ENCODE results near the gene AQP12B.

Gene AQP12B

GRCh38 chr2:240631548-240632305, 51.0 kb downstream of the AQP12B start:
- no peak for DNase-seq

- DNase-seq, result no peak
These were observed 51.7 kb downstream of the AQP12B start for GRCh38 chr2:240630771-240631547.

- DNase-seq, result no peak
These were observed 52.5 kb downstream of the AQP12B start for GRCh38 chr2:240629968-240630770.

GRCh38 chr2:240629619-240629967, 53.1 kb downstream of the AQP12B start:
- DNase-seq, result no peak

GRCh38 chr2:240628808-240629618, 53.7 kb downstream of the AQP12B start:
- DNase-seq, result no peak

- DNase-seq, result no peak
These were observed 54.2 kb downstream of the AQP12B start for GRCh38 chr2:240628507-240628807.

- no peak for DNase-seq
These were observed 54.8 kb downstream of the AQP12B start for GRCh38 chr2:240627736-240628506.

- peak; percentile 76 for DNase-seq
These were observed 56.0 kb downstream of the AQP12B start for GRCh38 chr2:240626531-240627300.

Measured in suppressor macrophage treated with lipopolysaccharide for 4 hours (primary cell).